MCF 10A (cell line): ENCODE data around the gene ARHGEF28. TPM values are rescaled to one million over a fixed set of nuclear protein-coding genes. Genes with fewer than 3 reads are reported as not detected.

Source experiments
- BruUV-seq: library from RNA; stranded (reverse); fragments of 400-500 nt; replicated peaks from 2 replicates; lab custom pipeline; 2021; lab: Mats Ljungman, UMichigan
- CTCF ChIA-PET: fragments of 300-600 bp; sonication (Branson Sonifier 250); formaldehyde crosslinking; extraction: SDS; loops from one replicate; lab custom pipeline; 2021; ENCODE audit warnings: antibody characterized with exemption, inconsistent platforms; lab: Yijun Ruan, JAX
- POLR2A ChIA-PET: fragments of 300-600, 350-650 bp; sonication (Branson Sonifier 250); formaldehyde crosslinking; extraction: SDS; loops from one replicate; lab custom pipeline; 2020; ENCODE audit warnings: antibody characterized with exemption, inconsistent platforms; lab: Yijun Ruan, JAX
- DNase-seq: peaks from one replicate; pipeline ENCODE4 v3.0.0-alpha.2; 2018; ENCODE audit not compliant: unreplicated experiment
- H3K27ac Mint-ChIP-seq: one replicate; pipeline ENCODE4 v1.8.0; 2022; ENCODE audit warnings: mild to moderate bottlenecking, low read depth, mixed read lengths; ENCODE audit not compliant: unreplicated experiment
- H3K27me3 Mint-ChIP-seq: one replicate; pipeline ENCODE4 v1.8.0; 2022; ENCODE audit warnings: mixed read lengths; ENCODE audit not compliant: insufficient read depth, unreplicated experiment
- H3K36me3 Mint-ChIP-seq: one replicate; pipeline ENCODE4 v1.8.0; 2022; ENCODE audit warnings: mild to moderate bottlenecking, moderate library complexity, mixed read lengths; ENCODE audit not compliant: insufficient read depth, unreplicated experiment
- H3K4me1 Mint-ChIP-seq: one replicate; pipeline ENCODE4 v1.8.0; 2022; ENCODE audit warnings: mixed read lengths; ENCODE audit not compliant: insufficient read depth, unreplicated experiment
- H3K4me3 Mint-ChIP-seq: one replicate; pipeline ENCODE4 v1.8.0; 2022; ENCODE audit warnings: mild to moderate bottlenecking, moderate library complexity, mixed read lengths; ENCODE audit not compliant: unreplicated experiment
- H3K9me3 Mint-ChIP-seq: one replicate; pipeline ENCODE4 v1.8.0; 2022; ENCODE audit warnings: mixed read lengths; ENCODE audit not compliant: unreplicated experiment
- intact Hi-C: fragments of 100-400 bp; cut with micrococcal nuclease; formaldehyde crosslinking; loops from 2 replicates; pipeline ENCODE4 v1.14.1; 2022
- total RNA-seq: library from RNA; stranded (reverse); gene quantifications from 2 replicates; pipeline ENCODE4 v1.2.3, GENCODE V29; 2022
- TF ChIP-seq, protein P1 (sequence below): fragments of 200-600 bp; IDR thresholded peaks from one replicate; pipeline ENCODE4 v1.8.0; 2022; ENCODE audit warnings: antibody characterized with exemption, mild to moderate bottlenecking; ENCODE audit not compliant: unreplicated experiment

The ARHGEF28 gene
- total RNA-seq, 1 experiment from 2014 or later, result 34.8 TPM

DNA sequence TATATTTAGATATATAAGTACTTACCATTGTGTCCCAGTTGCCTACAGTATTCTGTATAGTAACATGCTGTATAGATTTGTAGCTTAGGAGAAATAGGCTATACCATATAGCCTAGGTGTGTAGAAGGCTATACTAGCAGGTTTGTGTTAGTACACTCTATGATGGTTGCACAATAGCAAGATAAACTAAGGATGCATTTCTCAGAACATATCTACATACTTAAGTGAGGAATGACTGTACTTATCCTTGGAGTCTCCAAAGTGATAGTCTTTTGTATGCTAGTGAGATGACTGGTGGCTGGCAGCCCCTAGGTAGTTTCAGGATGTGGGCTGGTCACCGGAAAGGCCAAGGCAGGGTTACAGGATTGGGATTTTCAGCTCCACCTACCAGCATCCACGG is 208.7 kb downstream of the ARHGEF28 start:
- intact Hi-C loops, result no loop called here
- Mint-ChIP-seq H3K4me3 (no peak overlapping the region), H3K27me3 (no peaks in the 10 kb centered on the region), H3K36me3 (peaks cover 21% of the 10 kb centered on the region), H3K9me3 (peaks cover 14% of the 10 kb centered on the region), H3K4me1 (peaks cover 10% of the 10 kb centered on the region), H3K27ac (no peak overlapping the region)
- TF ChIP-seq, protein P1, sequence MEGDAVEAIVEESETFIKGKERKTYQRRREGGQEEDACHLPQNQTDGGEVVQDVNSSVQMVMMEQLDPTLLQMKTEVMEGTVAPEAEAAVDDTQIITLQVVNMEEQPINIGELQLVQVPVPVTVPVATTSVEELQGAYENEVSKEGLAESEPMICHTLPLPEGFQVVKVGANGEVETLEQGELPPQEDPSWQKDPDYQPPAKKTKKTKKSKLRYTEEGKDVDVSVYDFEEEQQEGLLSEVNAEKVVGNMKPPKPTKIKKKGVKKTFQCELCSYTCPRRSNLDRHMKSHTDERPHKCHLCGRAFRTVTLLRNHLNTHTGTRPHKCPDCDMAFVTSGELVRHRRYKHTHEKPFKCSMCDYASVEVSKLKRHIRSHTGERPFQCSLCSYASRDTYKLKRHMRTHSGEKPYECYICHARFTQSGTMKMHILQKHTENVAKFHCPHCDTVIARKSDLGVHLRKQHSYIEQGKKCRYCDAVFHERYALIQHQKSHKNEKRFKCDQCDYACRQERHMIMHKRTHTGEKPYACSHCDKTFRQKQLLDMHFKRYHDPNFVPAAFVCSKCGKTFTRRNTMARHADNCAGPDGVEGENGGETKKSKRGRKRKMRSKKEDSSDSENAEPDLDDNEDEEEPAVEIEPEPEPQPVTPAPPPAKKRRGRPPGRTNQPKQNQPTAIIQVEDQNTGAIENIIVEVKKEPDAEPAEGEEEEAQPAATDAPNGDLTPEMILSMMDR, result no peak
- no peak for DNase-seq
- ChIA-PET CTCF (interaction anchor here (0.6 kb wide), 2 partner anchors 11 to 33 kb away, joined by 3 to 4 read pairs; no protein-coding TSS in a partner anchor), POLR2A (interaction anchor here (0.7 to 0.8 kb wide), 2 partner anchors 20 to 21 kb away, joined by 3 read pairs; no protein-coding TSS in a partner anchor)
- no TSS peak for BruUV-seq

DNA sequence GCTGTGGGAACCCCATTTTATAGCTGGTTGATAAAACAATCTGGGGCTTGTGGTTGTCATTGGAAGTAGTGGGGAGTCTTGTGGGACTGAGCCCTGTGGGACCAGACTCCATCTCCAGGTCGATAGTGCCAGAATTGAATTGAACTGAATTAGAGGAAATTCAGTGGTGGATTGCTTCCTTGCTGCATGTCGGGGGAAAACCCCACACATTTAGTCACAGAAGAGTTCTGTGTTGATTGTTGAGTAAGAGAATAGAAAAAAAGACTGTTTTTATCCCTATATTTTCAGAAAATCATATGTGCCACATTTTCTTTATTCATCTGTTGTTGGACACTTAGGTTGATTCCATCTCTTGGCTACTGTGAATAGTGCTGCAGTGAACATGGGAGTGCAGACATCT is 209.7 kb downstream of the ARHGEF28 start:
- CTCF ChIA-PET, result no interaction called here
- Mint-ChIP-seq H3K4me3 (no peak overlapping the region), H3K27ac (no peak overlapping the region), H3K9me3 (peaks cover 14% of the 10 kb centered on the region), H3K4me1 (peaks cover 10% of the 10 kb centered on the region), H3K36me3 (peaks cover 28% of the 10 kb centered on the region), H3K27me3 (no peaks in the 10 kb centered on the region)
- BruUV-seq, result no TSS peak
- TF ChIP-seq, protein P1, result no peak
- intact Hi-C loops, result no loop called here
- POLR2A ChIA-PET, result interaction anchor here (0.7 kb wide), 1 partner anchor 1787 kb away, joined by 3 read pairs; no protein-coding TSS in a partner anchor
- DNase-seq, result no peak

DNA sequence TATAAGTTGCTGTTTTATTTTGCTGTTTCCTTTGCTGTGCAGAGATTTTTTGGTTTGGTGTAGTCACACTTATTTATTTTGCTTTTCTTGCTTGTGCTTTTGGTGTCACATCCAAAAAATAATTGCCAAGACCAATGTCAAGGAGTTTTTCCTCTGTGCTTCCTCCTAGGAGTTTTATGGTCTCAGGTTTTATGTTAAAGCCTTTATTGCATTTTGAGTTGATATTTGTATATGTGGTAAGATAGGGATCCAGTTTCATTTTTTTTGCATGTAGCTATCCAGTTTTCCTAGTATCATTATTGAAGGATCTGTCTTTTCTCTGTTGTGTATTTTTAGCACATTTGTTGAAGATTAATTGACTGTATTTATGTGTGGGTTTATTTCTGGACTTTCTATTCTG is 210.6 kb downstream of the ARHGEF28 start:
- H3K9me3 Mint-ChIP-seq, result peaks cover 14% of the 10 kb centered on the region
- ChIA-PET CTCF (no interaction called here), POLR2A (interaction anchor here (0.6 kb wide), 2 partner anchors 70 to 307 kb away, joined by 3 to 4 read pairs; no protein-coding TSS in a partner anchor)
- H3K36me3 Mint-ChIP-seq, result peaks cover 37% of the 10 kb centered on the region
- peaks cover 10% of the 10 kb centered on the region for H3K4me1 Mint-ChIP-seq
- no peak overlapping the region for H3K27ac Mint-ChIP-seq
- no TSS peak for BruUV-seq
- H3K4me3 Mint-ChIP-seq, result no peak overlapping the region
- no peak for DNase-seq
- intact Hi-C loops, result no loop called here
- TF ChIP-seq, protein P1, result no peak
- H3K27me3 Mint-ChIP-seq, result no peaks in the 10 kb centered on the region

DNA sequence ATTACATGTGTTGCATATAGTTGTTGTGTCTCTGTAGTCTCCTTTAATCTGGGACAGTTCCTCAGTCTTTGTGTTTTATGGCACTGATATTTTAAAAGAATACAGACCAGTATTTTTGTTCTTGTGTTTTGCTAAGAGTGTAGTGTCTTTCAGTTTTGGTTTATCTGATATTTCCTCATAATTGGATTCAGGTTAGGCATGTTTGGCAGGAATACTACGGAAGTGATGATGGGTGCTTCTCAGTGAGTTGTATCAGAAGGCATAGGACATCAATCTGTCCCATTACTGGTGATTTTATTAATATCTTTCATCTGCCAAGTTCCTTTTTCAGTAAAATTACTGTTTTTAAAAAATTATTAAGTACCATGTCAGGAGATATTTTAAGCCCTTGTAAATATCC is 212.9 kb downstream of the ARHGEF28 start:
- POLR2A ChIA-PET, result interaction anchor here (2.1 kb wide), 1 partner anchor 11 kb away, joined by 6 read pairs; no protein-coding TSS in a partner anchor
- DNase-seq, result no peak
- no peak overlapping the region for H3K27ac Mint-ChIP-seq
- TF ChIP-seq, protein P1, result no peak
- H3K4me1 Mint-ChIP-seq, result peaks cover 10% of the 10 kb centered on the region
- BruUV-seq, result no TSS peak
- no peak overlapping the region for H3K4me3 Mint-ChIP-seq
- intact Hi-C loops, result no loop called here
- peaks cover 38% of the 10 kb centered on the region for H3K36me3 Mint-ChIP-seq
- CTCF ChIA-PET, result no interaction called here
- H3K27me3 Mint-ChIP-seq, result no peaks in the 10 kb centered on the region
- peaks cover 14% of the 10 kb centered on the region for H3K9me3 Mint-ChIP-seq
